GM12892 (cell line): Measurements from ENCODE around the gene ZNF207.

Source experiments
- POLR2A ChIP-seq: IDR thresholded peaks from 2 replicates; pipeline ENCODE4 v1.6.1; 2011; ENCODE audit warnings: low read depth, low read length, control low read depth
- POLR2AphosphoS5 ChIP-seq: IDR thresholded peaks from 2 replicates; pipeline ENCODE4 v1.6.1; 2011; ENCODE audit warnings: low read depth, low read length, control low read depth
- TAF1 ChIP-seq: IDR thresholded peaks from 2 replicates; pipeline ENCODE4 v1.6.1; 2011; ENCODE audit warnings: low read depth, mild to moderate bottlenecking, control low read depth, low read length, borderline replicate concordance

DNA sequence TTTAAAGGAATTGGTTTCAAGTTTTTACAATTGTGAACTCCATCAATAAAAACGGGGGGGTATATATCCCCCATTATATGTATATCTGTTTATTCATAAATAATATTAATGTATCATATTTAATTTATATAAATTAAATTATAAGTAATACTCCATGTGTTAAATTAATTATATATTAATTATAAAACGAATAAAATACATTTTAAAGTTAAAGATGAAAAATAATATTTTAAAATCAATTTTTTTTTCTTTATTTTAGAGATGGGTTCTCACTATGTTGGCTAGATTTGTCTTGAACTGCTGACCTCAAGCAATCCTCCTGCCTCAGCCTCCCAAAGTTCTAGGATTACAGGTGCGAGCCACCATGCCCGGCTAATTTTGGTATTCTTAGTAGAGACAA is 76.9 kb downstream of the ZNF207 start:
- TF ChIP-seq POLR2A, result no peak
- TF ChIP-seq POLR2AphosphoS5, result no peak
- TF ChIP-seq TAF1, result no peak
